ENCODE data around the gene DPM1. TPM values are rescaled to one million over a fixed set of nuclear protein-coding genes. Genes with fewer than 3 reads are reported as not detected.

The DPM1 gene
- total RNA-seq, 2 donors from 2014 or later: 43.6 to 75.3 TPM

GRCh38 chr20:50969435-50969834, 11.1 kb upstream of the DPM1 start:
- Histone ChIP-seq H3K4me1 (ENCODE audit: control insufficient read depth in 1 of 2, low read depth in 2 of 2) (no peaks in the 10 kb centered on the region), H3K4me3 (no peak overlapping the region), H3K9me3 (no peaks in the 10 kb centered on the region), H3K36me3 (no peaks in the 10 kb centered on the region), H3K27ac (no peak overlapping the region), H3K27me3 (replicated peaks; ENCODE audit: insufficient read depth) (no peaks in the 10 kb centered on the region)
- TF ChIP-seq CTCF (IDR thresholded peaks at IDR 0.05): no peak
- DNase-seq (ENCODE audit: low spot score): no peak
- ATAC-seq (ENCODE audit: insufficient number of reproducible peaks, low FRiP score, low read depth): no peak

GRCh38 chr20:50968289-50968688, 10.0 kb upstream of the DPM1 start:
- Histone ChIP-seq H3K36me3 (no peaks in the 10 kb centered on the region), H3K27ac (no peak overlapping the region), H3K4me1 (ENCODE audit: control insufficient read depth in 1 of 2, low read depth in 2 of 2) (no peaks in the 10 kb centered on the region), H3K9me3 (no peaks in the 10 kb centered on the region), H3K4me3 (no peak overlapping the region), H3K27me3 (replicated peaks; ENCODE audit: insufficient read depth) (no peaks in the 10 kb centered on the region)
- no peak for ATAC-seq (ENCODE audit: insufficient number of reproducible peaks, low FRiP score, low read depth)
- no peak for TF ChIP-seq CTCF (IDR thresholded peaks at IDR 0.05)
- DNase-seq (ENCODE audit: low spot score): no peak

- no peak overlapping the region for H3K27ac ChIP-seq
- ATAC-seq (ENCODE audit: insufficient number of reproducible peaks, low FRiP score, low read depth) (no peak), DNase-seq (ENCODE audit: low spot score) (no peak)
- TF ChIP-seq CTCF (IDR thresholded peaks at IDR 0.05): no peak
- H3K9me3 ChIP-seq: no peaks in the 10 kb centered on the region
- no peaks in the 10 kb centered on the region for H3K27me3 ChIP-seq (replicated peaks; ENCODE audit: insufficient read depth)
- no peaks in the 10 kb centered on the region for H3K4me1 ChIP-seq (ENCODE audit: control insufficient read depth in 1 of 2, low read depth in 2 of 2)
- no peak overlapping the region for H3K4me3 ChIP-seq
- H3K36me3 ChIP-seq: no peaks in the 10 kb centered on the region
Observed at GRCh38 chr20:50967586-50967985, 9.3 kb upstream of the DPM1 start.

- Histone ChIP-seq H3K4me1 (ENCODE audit: control insufficient read depth in 1 of 2, low read depth in 2 of 2) (peaks cover 38 to 46% of the 10 kb centered on the region in 2 donors), H3K9me3 (no peaks in the 10 kb centered on the region), H3K36me3 (peaks cover 7% of the 10 kb centered on the region), H3K27ac (peak overlapping the region; percentile 93), H3K27me3 (replicated peaks; ENCODE audit: insufficient read depth) (no peaks in the 10 kb centered on the region), H3K4me3 (peak overlapping the region; percentile 82)
- ATAC-seq (ENCODE audit: insufficient number of reproducible peaks, low FRiP score, low read depth): no peak
- DNase-seq (ENCODE audit: low spot score): no peak
- TF ChIP-seq CTCF (IDR thresholded peaks at IDR 0.05): no peak
Observed at GRCh38 chr20:50959543-50960126, 1.3 kb upstream of the DPM1 start.

GRCh38 chr20:50958615-50959542, 547 bp upstream of the DPM1 start, which contains the start of gene MOCS3:
Gene MOCS3, plus strand, starts transcription at chr20:50958818. Its CDS starts 25 bp downstream, at chr20:50958843.
- Histone ChIP-seq H3K4me1 (ENCODE audit: control insufficient read depth in 1 of 2, low read depth in 2 of 2) (peaks cover 38 to 46% of the 10 kb centered on the region in 2 donors), H3K27ac (peak within 1 kb of the TSS; percentile 93), H3K9me3 (no peaks in the 10 kb centered on the region), H3K4me3 (peak within 1 kb of the TSS; percentile 82), H3K36me3 (peaks cover 9% of the 10 kb centered on the region), H3K27me3 (replicated peaks; ENCODE audit: insufficient read depth) (no peaks in the 10 kb centered on the region)
- ATAC-seq (ENCODE audit: insufficient number of reproducible peaks, low FRiP score, low read depth) (peak; percentile 55), DNase-seq (ENCODE audit: low spot score) (peak; percentile 36)
- TF ChIP-seq CTCF (IDR thresholded peaks at IDR 0.05): no peak
